HepG2 (cell line): ENCODE results near the gene ZKSCAN4. TPM values are rescaled to one million over a fixed set of nuclear protein-coding genes. Genes with fewer than 3 reads are reported as not detected.

Experiments
- CHD4 ChIP-seq: fragments of 200-600 bp; sonication (generic); IDR thresholded peaks from 2 replicates; pipeline ENCODE4 v1.7.0; 2017; ENCODE audit warnings: mild to moderate bottlenecking, low read length, borderline replicate concordance
- E2F2 ChIP-seq: sonication (generic); formaldehyde crosslinking; IDR thresholded peaks from 2 replicates; pipeline ENCODE4 v1.4.0; 2020; ENCODE audit warnings: missing genetic modification reagents, borderline replicate concordance
- ELF3 ChIP-seq: IDR thresholded peaks from 2 replicates; pipeline ENCODE4 v1.6.1; 2016; ENCODE audit warnings: missing genetic modification reagents, missing compliant biosample characterization
- FLYWCH1 ChIP-seq: sonication (generic); formaldehyde crosslinking; IDR thresholded peaks from 2 replicates; pipeline ENCODE4 v1.8.1; 2023; ENCODE audit warnings: mild to moderate bottlenecking, missing genetic modification reagents
- PREB ChIP-seq: sonication (generic); formaldehyde crosslinking; IDR thresholded peaks from 2 replicates; pipeline ENCODE4 v1.4.0; 2020; ENCODE audit warnings: missing genetic modification reagents
- SIX4 ChIP-seq: sonication (generic); formaldehyde crosslinking; IDR thresholded peaks from 2 replicates; pipeline ENCODE4 v1.4.0; 2020; ENCODE audit warnings: missing genetic modification reagents
- TARDBP ChIP-seq: sonication (generic); formaldehyde crosslinking; IDR thresholded peaks from 2 replicates; pipeline ENCODE4 v1.8.0; 2022; ENCODE audit warnings: mild to moderate bottlenecking, missing genetic modification reagents
- U2AF1 ChIP-seq: fragments of 200-400 bp; formaldehyde crosslinking; optimal IDR thresholded peaks from 2 replicates; pipeline ENCODE3; 2017; ENCODE audit warnings: mild to moderate bottlenecking, low read depth, low read length
- ZNF333 ChIP-seq: sonication (generic); formaldehyde crosslinking; IDR thresholded peaks from 2 replicates; pipeline ENCODE4 v1.4.0; 2020; ENCODE audit warnings: mild to moderate bottlenecking, missing genetic modification reagents, borderline replicate concordance
- ZNF546 ChIP-seq: sonication (generic); formaldehyde crosslinking; conservative IDR thresholded peaks from 2 replicates; pipeline ENCODE4 v1.8.1; 2023; ENCODE audit warnings: mild to moderate bottlenecking, missing genetic modification reagents
- ZNF7 ChIP-seq: IDR thresholded peaks from 2 replicates; pipeline ENCODE4 v1.6.1; 2016; ENCODE audit warnings: missing biosample characterization, missing genetic modification reagents
- polyA plus RNA-seq, 8 experiments: library from polyadenylated mRNA; depleted of rRNA in 3 of 8; stranded (reverse) in 7 of 8; unstranded in 1 of 8; fragments of >200 nt; fragmentation: Illumina TruSeq in 4 of 8; extraction: Trizol in 4 of 8; gene quantifications; 2 replicates each; pipeline versions ENCODE4 v1.2.1 to v1.2.3, GENCODE V29; 2011 to 2016; ENCODE audit warnings: low read depth in 4 of 8, missing spikeins in 1 of 8, mixed read lengths in 1 of 8; ENCODE audit not compliant: insufficient read depth in 1 of 8
- total RNA-seq, 5 experiments: library from RNA; depleted of rRNA; stranded (reverse); fragments of >200 nt; fragmentation: Illumina TruSeq; extraction: Trizol; gene quantifications; 2 replicates each; pipeline ENCODE4 v1.2.3, GENCODE V29; 2016; ENCODE audit warnings: low read depth in 1 of 5
- TF ChIP-seq, protein P1 (sequence below): sonication (generic); formaldehyde crosslinking; IDR thresholded peaks from 2 replicates; pipeline ENCODE4 v1.4.0; 2020; ENCODE audit warnings: mild to moderate bottlenecking, missing genetic modification reagents, borderline replicate concordance
- TF ChIP-seq, protein P2 (sequence below), 2 experiments: sonication (generic) in 1 of 2; formaldehyde crosslinking in 1 of 2; IDR thresholded peaks; 2 replicates each; pipeline versions ENCODE4 v1.6.1 to v1.9.0; 2014 to 2022; ENCODE audit warnings: antibody characterized with exemption in 1 of 2, borderline replicate concordance in 1 of 2, inconsistent platforms in 1 of 2, low read depth in 1 of 2, missing genetic modification reagents in 1 of 2
- TF ChIP-seq, protein P3 (sequence below): IDR thresholded peaks from 2 replicates; pipeline ENCODE4 v1.6.1; 2018; ENCODE audit warnings: missing genetic modification reagents, mild to moderate bottlenecking, missing compliant biosample characterization
- TF ChIP-seq, protein P4 (sequence below): sonication (generic); formaldehyde crosslinking; IDR thresholded peaks from 2 replicates; pipeline ENCODE4 v1.5.0; 2020; ENCODE audit warnings: missing genetic modification reagents

ZKSCAN4 gene
- total and polyA plus RNA-seq, 2 of the 13 experiments (the other 11 are each of a cell fraction or from before 2014, with no cell fraction given): 2.9 to 7.8 TPM

GRCh38 chr6:28212510-28213212, 39.4 kb downstream of the ZKSCAN4 start (continued):
- TF ChIP-seq, protein P1, sequence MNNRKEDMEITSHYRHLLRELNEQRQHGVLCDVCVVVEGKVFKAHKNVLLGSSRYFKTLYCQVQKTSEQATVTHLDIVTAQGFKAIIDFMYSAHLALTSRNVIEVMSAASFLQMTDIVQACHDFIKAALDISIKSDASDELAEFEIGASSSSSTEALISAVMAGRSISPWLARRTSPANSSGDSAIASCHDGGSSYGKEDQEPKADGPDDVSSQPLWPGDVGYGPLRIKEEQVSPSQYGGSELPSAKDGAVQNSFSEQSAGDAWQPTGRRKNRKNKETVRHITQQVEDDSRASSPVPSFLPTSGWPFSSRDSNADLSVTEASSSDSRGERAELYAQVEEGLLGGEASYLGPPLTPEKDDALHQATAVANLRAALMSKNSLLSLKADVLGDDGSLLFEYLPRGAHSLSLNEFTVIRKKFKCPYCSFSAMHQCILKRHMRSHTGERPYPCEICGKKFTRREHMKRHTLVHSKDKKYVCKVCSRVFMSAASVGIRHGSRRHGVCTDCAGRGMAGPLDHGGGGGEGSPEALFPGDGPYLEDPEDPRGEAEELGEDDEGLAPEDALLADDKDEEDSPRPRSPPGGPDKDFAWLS (CRISPR knock-in tag): no peak
- 0 out of 2 replicates have a peak, but pooled peaks have one; percentile 39 for TF ChIP-seq ZNF546
- peak; percentile 57 for TF ChIP-seq ELF3
- TF ChIP-seq E2F2 (CRISPR knock-in tag): no peak
- TF ChIP-seq TARDBP: peak; percentile 5; the same call in 1 of the 2 replicates
- 0 out of 2 replicates have a peak, but pooled peaks have one; percentile 44 for TF ChIP-seq ZNF7 (CRISPR knock-in tag)
- TF ChIP-seq, protein P2, sequence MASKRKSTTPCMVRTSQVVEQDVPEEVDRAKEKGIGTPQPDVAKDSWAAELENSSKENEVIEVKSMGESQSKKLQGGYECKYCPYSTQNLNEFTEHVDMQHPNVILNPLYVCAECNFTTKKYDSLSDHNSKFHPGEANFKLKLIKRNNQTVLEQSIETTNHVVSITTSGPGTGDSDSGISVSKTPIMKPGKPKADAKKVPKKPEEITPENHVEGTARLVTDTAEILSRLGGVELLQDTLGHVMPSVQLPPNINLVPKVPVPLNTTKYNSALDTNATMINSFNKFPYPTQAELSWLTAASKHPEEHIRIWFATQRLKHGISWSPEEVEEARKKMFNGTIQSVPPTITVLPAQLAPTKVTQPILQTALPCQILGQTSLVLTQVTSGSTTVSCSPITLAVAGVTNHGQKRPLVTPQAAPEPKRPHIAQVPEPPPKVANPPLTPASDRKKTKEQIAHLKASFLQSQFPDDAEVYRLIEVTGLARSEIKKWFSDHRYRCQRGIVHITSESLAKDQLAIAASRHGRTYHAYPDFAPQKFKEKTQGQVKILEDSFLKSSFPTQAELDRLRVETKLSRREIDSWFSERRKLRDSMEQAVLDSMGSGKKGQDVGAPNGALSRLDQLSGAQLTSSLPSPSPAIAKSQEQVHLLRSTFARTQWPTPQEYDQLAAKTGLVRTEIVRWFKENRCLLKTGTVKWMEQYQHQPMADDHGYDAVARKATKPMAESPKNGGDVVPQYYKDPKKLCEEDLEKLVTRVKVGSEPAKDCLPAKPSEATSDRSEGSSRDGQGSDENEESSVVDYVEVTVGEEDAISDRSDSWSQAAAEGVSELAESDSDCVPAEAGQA (IDR thresholded peaks at IDR 0.05; ENCODE audit: low read depth): no peak
- TF ChIP-seq, protein P2 (CRISPR knock-in tag; IDR thresholded peaks at IDR 0.05; ENCODE audit: borderline replicate concordance): no peak
- TF ChIP-seq U2AF1: peak; percentile 39
- TF ChIP-seq PREB (CRISPR knock-in tag): no peak
- TF ChIP-seq CHD4: no peak
- TF ChIP-seq FLYWCH1: no peak
- TF ChIP-seq, protein P3, sequence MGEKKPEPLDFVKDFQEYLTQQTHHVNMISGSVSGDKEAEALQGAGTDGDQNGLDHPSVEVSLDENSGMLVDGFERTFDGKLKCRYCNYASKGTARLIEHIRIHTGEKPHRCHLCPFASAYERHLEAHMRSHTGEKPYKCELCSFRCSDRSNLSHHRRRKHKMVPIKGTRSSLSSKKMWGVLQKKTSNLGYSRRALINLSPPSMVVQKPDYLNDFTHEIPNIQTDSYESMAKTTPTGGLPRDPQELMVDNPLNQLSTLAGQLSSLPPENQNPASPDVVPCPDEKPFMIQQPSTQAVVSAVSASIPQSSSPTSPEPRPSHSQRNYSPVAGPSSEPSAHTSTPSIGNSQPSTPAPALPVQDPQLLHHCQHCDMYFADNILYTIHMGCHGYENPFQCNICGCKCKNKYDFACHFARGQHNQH (CRISPR knock-in tag): peak; percentile 79; the same call in 1 of the 2 replicates
- TF ChIP-seq, protein P4, sequence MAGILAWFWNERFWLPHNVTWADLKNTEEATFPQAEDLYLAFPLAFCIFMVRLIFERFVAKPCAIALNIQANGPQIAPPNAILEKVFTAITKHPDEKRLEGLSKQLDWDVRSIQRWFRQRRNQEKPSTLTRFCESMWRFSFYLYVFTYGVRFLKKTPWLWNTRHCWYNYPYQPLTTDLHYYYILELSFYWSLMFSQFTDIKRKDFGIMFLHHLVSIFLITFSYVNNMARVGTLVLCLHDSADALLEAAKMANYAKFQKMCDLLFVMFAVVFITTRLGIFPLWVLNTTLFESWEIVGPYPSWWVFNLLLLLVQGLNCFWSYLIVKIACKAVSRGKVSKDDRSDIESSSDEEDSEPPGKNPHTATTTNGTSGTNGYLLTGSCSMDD: no peak
- peak; percentile 68; the same call in 1 of the 2 replicates for TF ChIP-seq SIX4
- TF ChIP-seq ZNF333 (CRISPR knock-in tag): no peak
